IMR-90 (cell line): ENCODE results near the gene EMC1. TPM values are rescaled to one million over a fixed set of nuclear protein-coding genes. Genes with fewer than 3 reads are reported as not detected.
"Not testable (repeated sequence)": the region's sequence is repeated elsewhere in the genome, so short reads cannot be mapped to it uniquely, and the experiment has no call there.

Experiments
- ATAC-seq: fragments of 200-7000 bp; cut with Tn5 transposase; 2 replicates; pipeline ENCODE4 v1.9.1; 2020; ENCODE audit warnings: low read depth, mild to moderate bottlenecking, moderate library complexity
- BruUV-seq: library from RNA; stranded (reverse); fragments of 400-500 nt; replicated peaks from 2 replicates; lab custom pipeline; 2021; lab: Mats Ljungman, UMichigan
- CTCF ChIA-PET: fragments of 300-600 bp; formaldehyde crosslinking; extraction: SDS; loops from one replicate; lab custom pipeline; 2021; ENCODE audit warnings: antibody characterized with exemption; lab: Yijun Ruan, JAX
- POLR2A ChIA-PET: fragments of 300-600 bp; sonication (Branson Sonifier 250); formaldehyde crosslinking; loops from one replicate; lab custom pipeline; 2022; ENCODE audit warnings: antibody characterized with exemption; ENCODE audit not compliant: unreplicated experiment; lab: Charles Lee
- DNase-seq: peaks from one replicate; pipeline ENCODE4 v3.0.0; 2013
- H2AFZ ChIP-seq: replicated peaks from 2 replicates; pipeline ENCODE3; 2013; ENCODE audit warnings: low read length, mild to moderate bottlenecking; ENCODE audit not compliant: poor library complexity
- H2AK5ac ChIP-seq: 2 replicates; pipeline ENCODE4 v1.6.1; 2013; ENCODE audit warnings: low read depth, low read length, inconsistent platforms
- H2AK9ac ChIP-seq: replicated peaks from 2 replicates; pipeline ENCODE3; 2013; ENCODE audit warnings: mild to moderate bottlenecking, low read depth, low read length, moderate library complexity; ENCODE audit not compliant: poor library complexity
- H2BK120ac ChIP-seq: 2 replicates; pipeline ENCODE4 v1.6.1; 2013; ENCODE audit warnings: low read depth, low read length, inconsistent platforms
- H2BK15ac ChIP-seq: 3 replicates; pipeline ENCODE4 v1.6.1; 2013; ENCODE audit warnings: low read depth, low read length, inconsistent platforms
- H2BK20ac ChIP-seq: 2 replicates; pipeline ENCODE4 v1.6.1; 2013; ENCODE audit warnings: low read depth, mild to moderate bottlenecking, inconsistent platforms, low read length, moderate library complexity
- H2BK5ac ChIP-seq: 2 replicates; pipeline ENCODE4 v1.6.1; 2013; ENCODE audit warnings: mild to moderate bottlenecking, low read depth, low read length, inconsistent platforms; ENCODE audit not compliant: poor library complexity, severe bottlenecking
- H3K14ac ChIP-seq: replicated peaks from 2 replicates; pipeline ENCODE4 v1.6.1; 2013; ENCODE audit warnings: low read depth, low read length, inconsistent platforms
- H3K18ac ChIP-seq: 2 replicates; pipeline ENCODE4 v1.6.1; 2013; ENCODE audit warnings: low read depth, low read length, control low read depth
- H3K23ac ChIP-seq: 2 replicates; pipeline ENCODE4 v1.6.1; 2013; ENCODE audit warnings: low read depth, low read length, inconsistent platforms
- H3K27ac ChIP-seq: 2 replicates; pipeline ENCODE4 v1.5.1; 2013; ENCODE audit warnings: mild to moderate bottlenecking, control low read depth, low read length; ENCODE audit not compliant: insufficient read depth
- H3K27me3 ChIP-seq: 2 replicates; pipeline ENCODE4 v1.6.1; 2013; ENCODE audit warnings: low read length; ENCODE audit not compliant: control insufficient read depth, insufficient read depth
- H3K36me3 ChIP-seq: 2 replicates; pipeline ENCODE4 v1.6.1; 2013; ENCODE audit warnings: low read length, mixed read lengths; ENCODE audit not compliant: control insufficient read depth, insufficient read depth
- H3K4ac ChIP-seq: 2 replicates; pipeline ENCODE4 v1.6.1; 2013; ENCODE audit warnings: low read depth, low read length, inconsistent platforms
- H3K4me1 ChIP-seq: 2 replicates; pipeline ENCODE4 v1.6.1; 2013; ENCODE audit warnings: low read length, mixed read lengths; ENCODE audit not compliant: control insufficient read depth, insufficient read depth
- H3K4me2 ChIP-seq: 2 replicates; pipeline ENCODE4 v1.6.1; 2013; ENCODE audit warnings: low read depth, mild to moderate bottlenecking, control low read depth, low read length, moderate library complexity
- H3K4me3 ChIP-seq: 2 replicates; pipeline ENCODE4 v1.5.1; 2013; ENCODE audit warnings: low read depth, mild to moderate bottlenecking, control low read depth, low read length, moderate library complexity; ENCODE audit not compliant: insufficient read depth
- H3K56ac ChIP-seq: 2 replicates; pipeline ENCODE4 v1.6.1; 2013; ENCODE audit warnings: low read length, inconsistent platforms; ENCODE audit not compliant: insufficient read depth; ENCODE audit errors: extremely low read depth
- H3K79me1 ChIP-seq, 2 experiments: 2 replicates each; pipeline ENCODE4 v1.6.1; 2013; ENCODE audit warnings: low read length in 2 of 2, inconsistent platforms in 1 of 2, low read depth in 1 of 2
- H3K9ac ChIP-seq: 2 replicates; pipeline ENCODE4 v1.6.1; 2013; ENCODE audit warnings: low read depth, low read length, control low read depth
- H3K9me1 ChIP-seq: 2 replicates; pipeline ENCODE4 v1.6.1; 2013; ENCODE audit warnings: low read length, inconsistent platforms; ENCODE audit not compliant: insufficient read depth
- H3K9me3 ChIP-seq: 2 replicates; pipeline ENCODE4 v1.6.1; 2013; ENCODE audit warnings: low read length; ENCODE audit not compliant: control insufficient read depth, insufficient read depth
- H4K20me1 ChIP-seq: 2 replicates; pipeline ENCODE4 v1.6.1; 2013; ENCODE audit warnings: low read length, inconsistent platforms; ENCODE audit not compliant: insufficient read depth
- H4K5ac ChIP-seq: 2 replicates; pipeline ENCODE4 v1.6.1; 2013; ENCODE audit warnings: mild to moderate bottlenecking, low read depth, low read length, control low read depth
- H4K8ac ChIP-seq, 2 experiments: 2 replicates each; pipeline ENCODE4 v1.6.1; 2013; ENCODE audit warnings: low read depth in 2 of 2, low read length in 2 of 2, control low read depth in 1 of 2, inconsistent platforms in 1 of 2
- H4K91ac ChIP-seq: 2 replicates; pipeline ENCODE4 v1.6.1; 2013; ENCODE audit warnings: low read depth, low read length, inconsistent platforms; ENCODE audit not compliant: insufficient read depth
- WGBS, 2 experiments: methylation state at CpG; one replicate each; pipeline versions ENCODE4 v1.1.5 to v1.1.7; 2013; ENCODE audit warnings: missing lambda C conversion rate in 2 of 2; ENCODE audit not compliant: insufficient read length in 1 of 2; ENCODE audit errors: extremely low coverage in 2 of 2; 5-methylcytosine and 5-hydroxymethylcytosine counted together
- dilution Hi-C: fragments of 300-500 bp; cut with HindIII; formaldehyde crosslinking; loops from one replicate; pipeline ENCODE4 v1.14.3; 2018; ENCODE audit warnings: low sequenced_read_pairs; ENCODE audit not compliant: unreplicated experiment
- in situ Hi-C: fragments of 300-500 bp; cut with MboI; formaldehyde crosslinking; loops from 3 replicates; pipeline ENCODE4 v1.14.3; 2019; ENCODE audit warnings: low sequenced_read_pairs, inconsistent platforms, mixed read lengths
- intact Hi-C: fragments of 100-400 bp; cut with micrococcal nuclease; formaldehyde crosslinking; loops from 2 replicates; pipeline ENCODE4 v1.10.0; 2022
- polyA plus RNA-seq, 3 experiments: library from polyadenylated mRNA; depleted of rRNA; stranded (reverse); fragments of >200 nt; gene quantifications; 2 replicates each; pipeline ENCODE4 v1.2.3, GENCODE V29; 2012; ENCODE audit warnings: low replicate concordance in 1 of 3
- total RNA-seq: library from RNA; depleted of rRNA; stranded (reverse); fragments of >200 nt; gene quantifications from 2 replicates; pipeline ENCODE4 v1.2.3, GENCODE V29; 2012

The EMC1 gene
- total and polyA plus RNA-seq, 2 of the 4 experiments (the other 2 are of a cell fraction): 65.4 to 114 TPM

GRCh38 chr1:19270343-19270730 lies 19.0 kb upstream of the EMC1 start:
- in situ Hi-C loops, ATAC-seq: not testable (repeated sequence)

DNA sequence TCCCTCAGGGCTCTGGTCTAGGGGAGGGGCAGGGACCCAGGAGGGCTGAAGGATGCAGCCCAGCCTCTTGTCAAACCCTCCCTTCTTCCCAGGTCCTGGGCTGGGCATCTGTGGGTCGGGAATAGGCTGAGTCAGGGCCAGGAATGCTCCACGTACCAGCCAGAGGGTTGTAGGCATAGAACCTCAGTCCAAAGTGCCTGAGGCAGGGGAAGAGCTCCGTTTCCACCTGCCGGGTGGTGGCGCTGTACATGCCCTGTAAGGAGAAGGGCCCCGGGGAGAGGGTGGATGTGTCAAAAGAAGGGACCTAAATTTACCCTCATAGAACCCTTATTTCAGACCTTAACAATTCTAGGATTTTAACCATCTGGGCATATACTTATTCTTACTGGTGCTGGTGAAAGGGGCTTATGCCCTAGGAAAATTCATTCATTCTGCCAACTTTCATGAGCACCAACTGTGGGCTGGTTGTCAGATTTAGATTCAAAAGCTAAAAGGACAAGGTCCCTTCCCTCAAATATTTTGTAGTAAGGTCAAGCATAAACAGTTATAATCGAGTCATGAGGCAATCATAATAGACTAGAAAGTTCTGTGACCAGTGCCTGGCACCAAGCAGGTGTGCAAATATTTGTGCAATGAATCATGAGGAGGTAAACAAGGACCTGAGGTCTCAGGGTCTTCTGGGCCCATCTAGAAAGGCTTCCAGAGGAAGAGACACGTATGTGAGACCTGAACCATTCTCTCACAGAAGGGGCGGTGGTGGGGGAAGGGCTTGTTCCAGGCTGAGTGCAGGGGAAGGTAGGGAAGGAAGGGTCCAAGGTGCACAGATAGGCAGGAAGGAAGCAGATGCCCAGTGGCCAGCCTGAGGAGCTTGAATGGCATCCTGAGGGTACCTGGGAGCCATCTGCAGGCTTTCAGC lies 18.4 kb upstream of the EMC1 start:
- no CpG with 5 or more reads among the region's 9 CpGs for WGBS, 2 experiments
- H3K56ac ChIP-seq, H3K23ac ChIP-seq, H3K18ac ChIP-seq, dilution Hi-C loops, H3K27ac ChIP-seq, H3K4ac ChIP-seq, H3K4me2 ChIP-seq, H4K5ac ChIP-seq, H3K79me1 ChIP-seq, H2AK9ac ChIP-seq, H2AFZ ChIP-seq, H3K4me1 ChIP-seq, H2BK20ac ChIP-seq, H3K36me3 ChIP-seq, H3K9ac ChIP-seq, H3K4me3 ChIP-seq, H3K27me3 ChIP-seq, H3K9me3 ChIP-seq, H2BK5ac ChIP-seq, H2BK15ac ChIP-seq, H4K8ac ChIP-seq, H3K9me1 ChIP-seq, H2BK120ac ChIP-seq, H3K14ac ChIP-seq, DNase-seq, CTCF ChIA-PET, POLR2A ChIA-PET, ATAC-seq, intact Hi-C loops, in situ Hi-C loops, BruUV-seq, H2AK5ac ChIP-seq, H4K20me1 ChIP-seq, H4K91ac ChIP-seq: not testable (repeated sequence)

More at GRCh38 chr1:19270343-19270730, 19.0 kb upstream of the EMC1 start:
- intact Hi-C loops, H3K23ac ChIP-seq, H2AK5ac ChIP-seq, H2BK120ac ChIP-seq, H2BK5ac ChIP-seq, H3K4ac ChIP-seq, H4K8ac ChIP-seq, dilution Hi-C loops, H4K20me1 ChIP-seq, H3K9me3 ChIP-seq, H3K56ac ChIP-seq, H2AFZ ChIP-seq, H3K79me1 ChIP-seq, POLR2A ChIA-PET, CTCF ChIA-PET, H3K4me2 ChIP-seq, H3K4me3 ChIP-seq, DNase-seq, H2BK20ac ChIP-seq, H4K91ac ChIP-seq, H4K5ac ChIP-seq, H3K36me3 ChIP-seq, BruUV-seq, H3K27ac ChIP-seq, H3K27me3 ChIP-seq, H3K9ac ChIP-seq, H2BK15ac ChIP-seq, H3K14ac ChIP-seq, H3K18ac ChIP-seq, H3K9me1 ChIP-seq, H3K4me1 ChIP-seq, H2AK9ac ChIP-seq: not testable (repeated sequence)
- WGBS, 2 experiments: 93% methylated on average over 3 of the region's 6 CpGs; no CpG with 5 or more reads in 1 of the 2 experiments
